HEK293 (cell line): ENCODE data around the gene GPI.

Source experiments
- CTCF ChIA-PET: fragments of 350-600 bp; formaldehyde crosslinking; extraction: SDS; loops from one replicate; lab custom pipeline; 2021; ENCODE audit warnings: antibody characterized with exemption; lab: Yijun Ruan, JAX
- POLR2A ChIA-PET: fragments of 300-600 bp; formaldehyde crosslinking; extraction: SDS; loops from one replicate; lab custom pipeline; 2020; ENCODE audit warnings: antibody characterized with exemption, inconsistent platforms; lab: Yijun Ruan, JAX
- H3K27ac ChIP-seq: fragments of 200-500 bp; sonication (Bioruptor generic); 2 replicates; pipeline ENCODE4 v1.5.1; 2014; ENCODE audit warnings: low read depth, low read length, control low read depth, inconsistent platforms; ENCODE audit errors: extremely low read depth
- H3K36me3 ChIP-seq, 2 experiments: fragments of 200-500 bp in 1 of 2; sonication (Bioruptor generic) in 1 of 2; 1 replicate in 1 of 2; 2 replicates in 1 of 2; pipeline ENCODE4 v1.5.1; 2014 to 2017; ENCODE audit warnings: inconsistent platforms in 2 of 2, low read length in 2 of 2; ENCODE audit not compliant: control insufficient read depth in 2 of 2, insufficient read depth in 1 of 2
- H3K4me1 ChIP-seq: fragments of 200-500 bp; sonication (Bioruptor generic); 2 replicates; pipeline ENCODE4 v1.5.1; 2014; ENCODE audit warnings: mild to moderate bottlenecking, low read length, inconsistent platforms; ENCODE audit not compliant: control insufficient read depth, insufficient read depth
- H3K4me3 ChIP-seq: 2 replicates; pipeline ENCODE4 v1.5.1; 2011; ENCODE audit warnings: low read depth, mild to moderate bottlenecking, control low read depth, low read length, moderate library complexity
- H3K9me3 ChIP-seq: fragments of 200-500 bp; sonication (Bioruptor generic); 2 replicates; pipeline ENCODE4 v1.5.1; 2014; ENCODE audit warnings: low read depth, low read length, inconsistent platforms; ENCODE audit not compliant: control insufficient read depth, insufficient read depth
- IKZF3 ChIP-seq: fragments of 450-650 bp; IDR thresholded peaks from 2 replicates; pipeline ENCODE4 v1.5.0; 2018; ENCODE audit warnings: missing biosample characterization, mild to moderate bottlenecking, missing genetic modification characterization, moderate library complexity
- KLF7 ChIP-seq: fragments of 450-650 bp; formaldehyde crosslinking; IDR thresholded peaks from 2 replicates; pipeline ENCODE4 v1.5.1; 2016; ENCODE audit warnings: missing biosample characterization, missing genetic modification characterization, borderline replicate concordance
- OVOL3 ChIP-seq: fragments of 450-650 bp; formaldehyde crosslinking; IDR thresholded peaks from 2 replicates; pipeline ENCODE4 v1.5.1; 2016; ENCODE audit warnings: missing biosample characterization, missing genetic modification characterization
- PRDM1 ChIP-seq: fragments of 450-650 bp; formaldehyde crosslinking; IDR thresholded peaks from 2 replicates; pipeline ENCODE4; 2016; ENCODE audit warnings: missing biosample characterization, missing genetic modification characterization
- SALL2 ChIP-seq: fragments of 450-650 bp; formaldehyde crosslinking; IDR thresholded peaks from 2 replicates; pipeline ENCODE4 v1.5.0; 2017; ENCODE audit warnings: missing biosample characterization, mild to moderate bottlenecking, missing genetic modification characterization, borderline replicate concordance
- YY1 ChIP-seq: fragments of 450-650 bp; formaldehyde crosslinking; IDR thresholded peaks from 2 replicates; pipeline ENCODE4 v1.5.1; 2018; ENCODE audit warnings: missing biosample characterization, missing genetic modification characterization
- ZBTB20 ChIP-seq: fragments of 450-650 bp; formaldehyde crosslinking; IDR thresholded peaks from 2 replicates; pipeline ENCODE4 v1.5.1; 2016; ENCODE audit warnings: missing biosample characterization, missing genetic modification characterization
- ZFP69B ChIP-seq: fragments of 450-650 bp; formaldehyde crosslinking; IDR thresholded peaks from 2 replicates; pipeline ENCODE4 v1.5.1; 2016; ENCODE audit warnings: missing biosample characterization, missing genetic modification characterization
- ZIC2 ChIP-seq: fragments of 450-650 bp; formaldehyde crosslinking; IDR thresholded peaks from 2 replicates; pipeline ENCODE4 v1.5.1; 2016; ENCODE audit warnings: missing biosample characterization, missing genetic modification characterization
- ZNF132 ChIP-seq: fragments of 450-650 bp; formaldehyde crosslinking; IDR thresholded peaks from 2 replicates; pipeline ENCODE4 v1.5.1; 2017; ENCODE audit warnings: missing biosample characterization, missing genetic modification characterization, borderline replicate concordance
- ZNF133 ChIP-seq: fragments of 450-650 bp; formaldehyde crosslinking; IDR thresholded peaks from 2 replicates; pipeline ENCODE4 v1.5.1; 2016; ENCODE audit warnings: missing biosample characterization, missing genetic modification characterization
- ZNF175 ChIP-seq: fragments of 450-650 bp; formaldehyde crosslinking; IDR thresholded peaks from 2 replicates; pipeline ENCODE4 v1.5.1; 2016; ENCODE audit warnings: missing biosample characterization, missing genetic modification characterization
- ZNF184 ChIP-seq: fragments of 450-650 bp; IDR thresholded peaks from 2 replicates; pipeline ENCODE4 v1.5.1; 2018; ENCODE audit warnings: missing biosample characterization, mild to moderate bottlenecking, missing genetic modification characterization
- ZNF354C ChIP-seq: fragments of 450-650 bp; formaldehyde crosslinking; IDR thresholded peaks from 2 replicates; pipeline ENCODE4 v1.5.1; 2016; ENCODE audit warnings: missing biosample characterization, missing genetic modification characterization, low read depth, borderline replicate concordance
- ZNF416 ChIP-seq: fragments of 450-650 bp; formaldehyde crosslinking; IDR thresholded peaks from 2 replicates; pipeline ENCODE4 v1.5.1; 2016; ENCODE audit warnings: missing biosample characterization, missing genetic modification characterization
- ZNF426 ChIP-seq: fragments of 450-650 bp; formaldehyde crosslinking; IDR thresholded peaks from 2 replicates; pipeline ENCODE4 v1.5.1; 2017; ENCODE audit warnings: missing biosample characterization, missing genetic modification characterization, mild to moderate bottlenecking, inconsistent platforms, moderate library complexity
- ZNF473 ChIP-seq: fragments of 450-650 bp; formaldehyde crosslinking; IDR thresholded peaks from 2 replicates; pipeline ENCODE4 v1.5.1; 2017; ENCODE audit warnings: missing biosample characterization, missing genetic modification characterization
- ZNF510 ChIP-seq: fragments of 450-650 bp; formaldehyde crosslinking; IDR thresholded peaks from 2 replicates; pipeline ENCODE4 v1.5.1; 2018; ENCODE audit warnings: mild to moderate bottlenecking, missing genetic modification characterization, missing biosample characterization; ENCODE audit not compliant: insufficient replicate concordance
- ZNF521 ChIP-seq: fragments of 450-650 bp; formaldehyde crosslinking; IDR thresholded peaks from 2 replicates; pipeline ENCODE4 v1.5.1; 2017; ENCODE audit warnings: missing biosample characterization, mild to moderate bottlenecking, missing genetic modification characterization
- ZNF610 ChIP-seq: fragments of 450-650 bp; formaldehyde crosslinking; IDR thresholded peaks from 2 replicates; pipeline ENCODE4 v1.5.1; 2016; ENCODE audit warnings: missing biosample characterization, missing genetic modification characterization, borderline replicate concordance
- ZNF624 ChIP-seq: fragments of 450-650 bp; formaldehyde crosslinking; IDR thresholded peaks from 2 replicates; pipeline ENCODE4 v1.5.1; 2017; ENCODE audit warnings: missing biosample characterization, missing genetic modification characterization
- ZNF76 ChIP-seq: fragments of 450-650 bp; formaldehyde crosslinking; IDR thresholded peaks from 2 replicates; pipeline ENCODE4; 2016; ENCODE audit warnings: low read depth, missing biosample characterization, missing genetic modification characterization, borderline replicate concordance
- ZNF777 ChIP-seq: fragments of 450-650 bp; formaldehyde crosslinking; IDR thresholded peaks from 2 replicates; pipeline ENCODE4 v1.5.1; 2017; ENCODE audit warnings: missing biosample characterization, missing genetic modification characterization, borderline replicate concordance
- ZSCAN30 ChIP-seq: fragments of 450-650 bp; IDR thresholded peaks from 2 replicates; pipeline ENCODE4 v1.5.1; 2018; ENCODE audit warnings: missing biosample characterization, mild to moderate bottlenecking, missing genetic modification characterization, moderate library complexity
- TF ChIP-seq, protein P1 (sequence below): fragments of 450-650 bp; formaldehyde crosslinking; IDR thresholded peaks from 2 replicates; pipeline ENCODE4 v1.5.1; 2016; ENCODE audit warnings: missing biosample characterization, missing genetic modification characterization
- TF ChIP-seq, protein P2 (sequence below): fragments of 450-650 bp; formaldehyde crosslinking; IDR thresholded peaks from 2 replicates; pipeline ENCODE4 v1.5.1; 2016; ENCODE audit warnings: missing biosample characterization, missing genetic modification characterization
- TF ChIP-seq, protein P3 (sequence below): fragments of 450-650 bp; formaldehyde crosslinking; IDR thresholded peaks from 2 replicates; pipeline ENCODE4 v1.5.1; 2016; ENCODE audit warnings: missing biosample characterization, missing genetic modification characterization
- TF ChIP-seq, protein P4 (sequence below): fragments of 450-650 bp; formaldehyde crosslinking; optimal IDR thresholded peaks from 2 replicates; pipeline ENCODE3; 2016; ENCODE audit warnings: missing biosample characterization, mild to moderate bottlenecking, missing genetic modification characterization

GPI gene

DNA sequence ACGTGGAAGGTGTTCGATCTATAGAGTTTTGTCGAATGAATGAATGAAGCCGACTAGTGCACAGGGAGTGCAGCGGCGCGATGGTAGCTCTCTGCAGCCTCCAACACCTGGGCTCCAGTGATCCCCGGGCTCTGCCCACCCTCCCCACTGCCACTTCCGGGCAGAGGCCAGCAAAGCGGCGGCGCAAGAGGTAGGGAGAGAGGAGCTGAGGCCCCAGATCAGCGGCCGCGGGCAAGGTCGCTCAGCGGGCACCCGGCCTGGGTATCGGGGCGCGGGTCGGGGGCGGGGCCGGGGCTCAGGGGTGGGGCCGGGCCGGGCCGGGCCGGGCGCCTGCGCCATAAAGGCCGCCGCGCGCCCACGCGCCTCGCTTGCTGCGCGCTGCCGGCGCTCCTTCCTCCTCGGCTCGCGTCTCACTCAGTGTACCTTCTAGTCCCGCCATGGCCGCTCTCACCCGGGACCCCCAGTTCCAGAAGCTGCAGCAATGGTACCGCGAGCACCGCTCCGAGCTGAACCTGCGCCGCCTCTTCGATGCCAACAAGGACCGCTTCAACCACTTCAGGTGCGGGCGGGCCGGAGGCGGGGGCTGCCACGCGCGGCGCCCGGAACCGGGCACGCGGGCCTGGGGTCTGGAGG, at the start of gene GPI:
TSS of gene GPI (plus strand) at position 367 of the 633 bp plus-strand sequence. CDS start at position 438, 71 bp downstream.
- ChIA-PET CTCF (interaction anchor here (0.6 to 1.5 kb wide), 3 partner anchors 66 to 1591 kb away, joined by 4 to 7 read pairs (median 4); no protein-coding TSS in a partner anchor), POLR2A (interaction anchor here (0.7 to 2.7 kb wide), 13 partner anchors 12 to 546 kb away, joined by 3 to 13 read pairs (median 4); partner anchors contain the start of genes PDCD2L, UBA2 and WTIP)
- Histone ChIP-seq H3K27ac (peak within 1 kb of the TSS; percentile 89), H3K4me3 (peak within 1 kb of the TSS; percentile 64), H3K4me1 (peaks cover 17% of the 10 kb centered on the region), H3K36me3 (peaks cover 37 to 40% of the 10 kb centered on the region in 2 experiments), H3K9me3 (no peaks in the 10 kb centered on the region)
- no peak for TF ChIP-seq KLF7 (tag by site-specific recombination)
- no peak for TF ChIP-seq ZNF610
- TF ChIP-seq ZNF184 (tag by site-specific recombination): no peak; the same call in 1 of the 2 replicates
- no peak for TF ChIP-seq IKZF3 (tag by site-specific recombination)
- TF ChIP-seq, protein P1, sequence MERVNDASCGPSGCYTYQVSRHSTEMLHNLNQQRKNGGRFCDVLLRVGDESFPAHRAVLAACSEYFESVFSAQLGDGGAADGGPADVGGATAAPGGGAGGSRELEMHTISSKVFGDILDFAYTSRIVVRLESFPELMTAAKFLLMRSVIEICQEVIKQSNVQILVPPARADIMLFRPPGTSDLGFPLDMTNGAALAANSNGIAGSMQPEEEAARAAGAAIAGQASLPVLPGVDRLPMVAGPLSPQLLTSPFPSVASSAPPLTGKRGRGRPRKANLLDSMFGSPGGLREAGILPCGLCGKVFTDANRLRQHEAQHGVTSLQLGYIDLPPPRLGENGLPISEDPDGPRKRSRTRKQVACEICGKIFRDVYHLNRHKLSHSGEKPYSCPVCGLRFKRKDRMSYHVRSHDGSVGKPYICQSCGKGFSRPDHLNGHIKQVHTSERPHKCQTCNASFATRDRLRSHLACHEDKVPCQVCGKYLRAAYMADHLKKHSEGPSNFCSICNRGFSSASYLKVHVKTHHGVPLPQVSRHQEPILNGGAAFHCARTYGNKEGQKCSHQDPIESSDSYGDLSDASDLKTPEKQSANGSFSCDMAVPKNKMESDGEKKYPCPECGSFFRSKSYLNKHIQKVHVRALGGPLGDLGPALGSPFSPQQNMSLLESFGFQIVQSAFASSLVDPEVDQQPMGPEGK (tag by site-specific recombination): 0 out of 2 replicates have a peak, but pooled peaks have one; percentile 36
- no peak for TF ChIP-seq ZIC2
- no peak for TF ChIP-seq ZNF521 (tag by site-specific recombination)
- no peak for TF ChIP-seq ZNF416 (tag by site-specific recombination)
- 0 out of 2 replicates have a peak, but pooled peaks have one; percentile 25 for TF ChIP-seq ZNF777 (tag by site-specific recombination)
- no peak for TF ChIP-seq PRDM1 (tag by site-specific recombination)
- TF ChIP-seq, protein P2, sequence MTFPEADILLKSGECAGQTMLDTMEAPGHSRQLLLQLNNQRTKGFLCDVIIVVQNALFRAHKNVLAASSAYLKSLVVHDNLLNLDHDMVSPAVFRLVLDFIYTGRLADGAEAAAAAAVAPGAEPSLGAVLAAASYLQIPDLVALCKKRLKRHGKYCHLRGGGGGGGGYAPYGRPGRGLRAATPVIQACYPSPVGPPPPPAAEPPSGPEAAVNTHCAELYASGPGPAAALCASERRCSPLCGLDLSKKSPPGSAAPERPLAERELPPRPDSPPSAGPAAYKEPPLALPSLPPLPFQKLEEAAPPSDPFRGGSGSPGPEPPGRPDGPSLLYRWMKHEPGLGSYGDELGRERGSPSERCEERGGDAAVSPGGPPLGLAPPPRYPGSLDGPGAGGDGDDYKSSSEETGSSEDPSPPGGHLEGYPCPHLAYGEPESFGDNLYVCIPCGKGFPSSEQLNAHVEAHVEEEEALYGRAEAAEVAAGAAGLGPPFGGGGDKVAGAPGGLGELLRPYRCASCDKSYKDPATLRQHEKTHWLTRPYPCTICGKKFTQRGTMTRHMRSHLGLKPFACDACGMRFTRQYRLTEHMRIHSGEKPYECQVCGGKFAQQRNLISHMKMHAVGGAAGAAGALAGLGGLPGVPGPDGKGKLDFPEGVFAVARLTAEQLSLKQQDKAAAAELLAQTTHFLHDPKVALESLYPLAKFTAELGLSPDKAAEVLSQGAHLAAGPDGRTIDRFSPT: peak; percentile 88
- TF ChIP-seq, protein P3, sequence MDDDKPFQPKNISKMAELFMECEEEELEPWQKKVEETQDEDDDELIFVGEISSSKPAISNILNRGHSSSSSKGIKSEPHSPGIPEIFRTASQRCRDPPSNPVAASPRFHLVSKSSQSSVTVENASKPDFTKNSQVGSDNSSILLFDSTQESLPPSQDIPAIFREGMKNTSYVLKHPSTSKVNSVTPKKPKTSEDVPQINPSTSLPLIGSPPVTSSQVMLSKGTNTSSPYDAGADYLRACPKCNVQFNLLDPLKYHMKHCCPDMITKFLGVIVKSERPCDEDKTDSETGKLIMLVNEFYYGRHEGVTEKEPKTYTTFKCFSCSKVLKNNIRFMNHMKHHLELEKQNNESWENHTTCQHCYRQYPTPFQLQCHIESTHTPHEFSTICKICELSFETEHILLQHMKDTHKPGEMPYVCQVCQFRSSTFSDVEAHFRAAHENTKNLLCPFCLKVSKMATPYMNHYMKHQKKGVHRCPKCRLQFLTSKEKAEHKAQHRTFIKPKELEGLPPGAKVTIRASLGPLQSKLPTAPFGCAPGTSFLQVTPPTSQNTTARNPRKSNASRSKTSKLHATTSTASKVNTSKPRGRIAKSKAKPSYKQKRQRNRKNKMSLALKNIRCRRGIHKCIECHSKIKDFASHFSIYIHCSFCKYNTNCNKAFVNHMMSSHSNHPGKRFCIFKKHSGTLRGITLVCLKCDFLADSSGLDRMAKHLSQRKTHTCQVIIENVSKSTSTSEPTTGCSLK (tag by site-specific recombination): no peak
- TF ChIP-seq ZNF133 (tag by site-specific recombination): no peak
- TF ChIP-seq ZNF354C (tag by site-specific recombination): no peak
- TF ChIP-seq, protein P4, sequence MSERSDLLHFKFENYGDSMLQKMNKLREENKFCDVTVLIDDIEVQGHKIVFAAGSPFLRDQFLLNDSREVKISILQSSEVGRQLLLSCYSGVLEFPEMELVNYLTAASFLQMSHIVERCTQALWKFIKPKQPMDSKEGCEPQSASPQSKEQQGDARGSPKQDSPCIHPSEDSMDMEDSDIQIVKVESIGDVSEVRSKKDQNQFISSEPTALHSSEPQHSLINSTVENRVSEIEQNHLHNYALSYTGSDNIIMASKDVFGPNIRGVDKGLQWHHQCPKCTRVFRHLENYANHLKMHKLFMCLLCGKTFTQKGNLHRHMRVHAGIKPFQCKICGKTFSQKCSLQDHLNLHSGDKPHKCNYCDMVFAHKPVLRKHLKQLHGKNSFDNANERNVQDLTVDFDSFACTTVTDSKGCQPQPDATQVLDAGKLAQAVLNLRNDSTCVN (tag by site-specific recombination): peak; percentile 95
- TF ChIP-seq YY1 (tag by site-specific recombination): peak; percentile 79; the same call in 1 of the 2 replicates
- no peak for TF ChIP-seq ZNF473 (tag by site-specific recombination)
- TF ChIP-seq ZSCAN30 (tag by site-specific recombination): peak; percentile 57
- no peak for TF ChIP-seq ZNF76
- TF ChIP-seq ZNF624 (tag by site-specific recombination): no peak
- TF ChIP-seq SALL2 (tag by site-specific recombination): no peak
- TF ChIP-seq ZNF426 (tag by site-specific recombination): no peak
- TF ChIP-seq ZNF510 (tag by site-specific recombination): no peak
- peak; percentile 51; the same call in 1 of the 2 replicates for TF ChIP-seq ZBTB20 (tag by site-specific recombination)
- TF ChIP-seq ZFP69B (tag by site-specific recombination): no peak
- no peak for TF ChIP-seq ZNF132 (tag by site-specific recombination)
- TF ChIP-seq ZNF175 (tag by site-specific recombination): no peak
- TF ChIP-seq OVOL3 (tag by site-specific recombination): no peak
